Cerebellar nuclear complex (tissue), 1 donor: Measurements from ENCODE around the gene RBM44.
"Not testable (repeated sequence)": the region's sequence is repeated elsewhere in the genome, so short reads cannot be mapped to it uniquely, and the experiment has no call there.

Source experiments
- DNase-seq, 2 experiments: peaks; one replicate each; lab custom pipeline; 2025; lab: John Stamatoyannopoulos, UW

RBM44 gene

DNA sequence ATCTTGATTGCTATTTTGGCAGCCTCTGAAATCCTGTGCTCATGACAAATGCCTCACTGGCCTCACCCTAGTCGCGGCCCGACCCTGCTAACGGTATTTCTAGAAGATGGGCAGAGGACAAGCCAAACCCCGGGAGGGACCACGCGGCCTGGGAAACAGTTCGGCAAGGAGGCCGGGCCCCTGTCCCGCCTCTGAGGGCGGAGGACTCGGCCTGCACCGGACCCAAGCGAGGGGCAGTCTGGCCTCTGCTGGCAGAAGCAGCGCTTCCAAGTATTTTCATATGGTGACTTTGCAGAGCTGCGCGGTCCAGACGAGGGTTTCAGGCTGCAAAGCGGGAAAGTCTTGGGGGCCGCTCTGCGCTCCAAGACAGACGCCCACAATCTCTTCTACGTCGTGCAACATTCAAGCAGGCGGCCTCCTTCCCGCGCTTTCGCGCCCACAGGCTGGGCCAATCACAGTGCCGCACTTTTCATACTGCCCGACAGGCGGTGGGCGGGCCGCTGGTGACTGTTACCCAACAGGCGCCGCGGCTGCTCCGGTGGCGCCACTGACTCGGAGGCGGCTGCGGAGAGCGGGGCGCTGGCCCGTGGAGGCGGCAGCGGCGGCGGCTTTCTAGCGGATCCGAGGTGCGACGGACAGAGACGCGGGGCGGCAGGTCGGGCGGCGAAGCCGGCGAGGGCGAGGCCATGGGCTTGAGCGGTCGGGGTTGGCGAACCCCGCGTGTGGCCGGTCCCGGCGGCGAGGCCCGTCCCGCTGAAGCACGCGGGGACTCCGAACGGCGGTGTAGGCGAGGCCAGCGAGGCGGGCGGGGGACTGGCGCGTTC lies at the start of gene RBM44:
Gene RBM44, plus strand, starts transcription at position 544 of the 824 bp plus-strand sequence. CDS start 14,831 bp downstream, outside the sequence.
- no peak for DNase-seq

DNA sequence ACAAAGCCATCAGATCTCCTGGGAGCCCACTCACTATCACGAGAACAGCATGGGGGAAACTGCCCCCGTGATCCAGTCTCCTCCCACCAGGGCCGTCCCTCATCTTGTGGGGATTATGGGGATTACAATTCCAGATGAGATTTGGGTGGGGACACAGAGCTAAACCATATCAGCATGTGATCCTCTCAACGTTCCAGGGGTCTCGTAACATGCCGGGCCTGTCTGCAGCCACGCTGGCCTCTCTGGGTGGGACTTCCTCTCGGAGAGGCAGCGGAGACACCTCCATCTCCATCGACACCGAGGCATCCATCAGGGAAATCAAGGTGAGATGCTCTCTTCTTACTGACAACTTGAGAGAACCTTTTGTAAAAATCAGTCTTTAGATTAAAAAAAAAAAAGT lies 49.6 kb upstream of the RBM44 start:
- no peak for DNase-seq

DNA sequence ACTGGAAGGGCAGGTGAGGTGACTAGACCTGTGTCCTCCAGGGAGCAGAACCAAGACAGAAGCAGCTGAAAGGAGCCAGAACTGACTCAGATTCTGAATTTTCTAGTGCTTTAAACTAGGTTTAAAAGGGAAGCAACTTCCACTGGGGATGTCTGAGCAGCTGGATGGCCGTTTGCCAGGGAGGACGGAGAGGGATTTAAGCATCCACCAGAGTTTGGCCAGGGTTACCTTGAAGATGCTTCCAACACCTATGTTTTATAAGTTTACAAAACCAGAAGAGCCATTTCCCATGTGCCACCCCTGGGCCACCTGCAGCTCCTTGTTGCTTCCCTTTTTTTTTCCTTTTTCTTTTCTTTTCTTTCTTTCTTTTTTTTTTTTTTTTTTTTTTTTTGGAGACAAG lies 48.6 kb upstream of the RBM44 start:
- no peak for DNase-seq

GRCh38 chr2:237750441-237750840 lies 48.1 kb upstream of the RBM44 start:
- DNase-seq: not testable (repeated sequence)

GRCh38 chr2:237752761-237753165 lies 45.8 kb upstream of the RBM44 start:
- DNase-seq: no peak

- DNase-seq: no peak
These were observed 44.4 kb upstream of the RBM44 start for GRCh38 chr2:237754182-237754581.

DNA sequence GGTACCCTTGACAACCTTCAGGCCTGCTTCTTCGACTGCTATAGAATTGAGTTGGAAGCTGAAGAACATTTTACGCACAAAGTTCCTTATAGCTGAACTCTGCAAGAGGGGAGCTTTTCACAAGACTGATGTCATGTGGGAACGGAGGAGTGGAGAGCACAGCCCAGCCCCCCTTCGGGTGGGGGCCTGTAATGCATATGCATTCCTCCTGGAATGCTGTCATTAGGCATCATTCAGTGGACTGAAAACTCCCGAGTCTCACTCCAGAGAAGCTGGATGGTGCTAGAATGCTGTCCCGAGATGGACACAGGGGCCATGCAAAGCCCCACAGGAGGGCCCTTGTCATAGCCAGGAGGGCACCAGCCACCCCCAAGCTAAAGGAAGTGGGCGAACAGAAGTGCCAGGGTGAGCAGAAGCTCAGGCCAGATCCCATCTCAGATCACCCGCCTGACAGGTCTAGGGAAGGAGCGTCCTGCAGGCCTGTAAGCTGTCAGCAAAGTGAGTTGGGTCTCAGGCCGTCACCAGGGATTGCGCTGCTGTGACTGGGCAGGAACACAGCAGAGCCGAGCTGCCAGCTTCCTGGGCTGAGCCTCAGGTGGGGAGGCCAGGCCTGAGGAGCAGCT lies 43.8 kb upstream of the RBM44 start:
- no peak for DNase-seq

GRCh38 chr2:237757616-237758015 lies 41.0 kb upstream of the RBM44 start:
- DNase-seq: no peak

DNA sequence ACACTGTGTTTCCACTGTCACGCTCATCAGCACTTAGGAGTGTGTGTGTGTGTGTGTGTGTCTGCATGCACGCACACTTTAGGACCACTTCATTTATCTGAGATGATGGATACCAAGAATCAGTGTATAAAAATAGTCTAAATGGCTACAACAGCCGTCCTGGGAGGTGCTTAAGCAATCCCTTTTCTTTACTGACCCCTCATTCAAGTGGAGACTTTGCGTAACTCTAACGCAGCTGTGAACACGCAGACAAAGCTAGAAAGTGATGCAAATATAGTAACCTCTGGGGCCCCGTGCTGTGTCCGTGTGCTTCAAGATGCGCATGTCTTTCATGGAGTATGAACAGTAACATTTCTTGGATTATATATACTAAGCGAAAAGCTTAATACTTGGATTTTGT lies 40.4 kb upstream of the RBM44 start:
- no peak for DNase-seq

GRCh38 chr2:237759176-237759575 lies 39.4 kb upstream of the RBM44 start:
- no peak for DNase-seq

DNA sequence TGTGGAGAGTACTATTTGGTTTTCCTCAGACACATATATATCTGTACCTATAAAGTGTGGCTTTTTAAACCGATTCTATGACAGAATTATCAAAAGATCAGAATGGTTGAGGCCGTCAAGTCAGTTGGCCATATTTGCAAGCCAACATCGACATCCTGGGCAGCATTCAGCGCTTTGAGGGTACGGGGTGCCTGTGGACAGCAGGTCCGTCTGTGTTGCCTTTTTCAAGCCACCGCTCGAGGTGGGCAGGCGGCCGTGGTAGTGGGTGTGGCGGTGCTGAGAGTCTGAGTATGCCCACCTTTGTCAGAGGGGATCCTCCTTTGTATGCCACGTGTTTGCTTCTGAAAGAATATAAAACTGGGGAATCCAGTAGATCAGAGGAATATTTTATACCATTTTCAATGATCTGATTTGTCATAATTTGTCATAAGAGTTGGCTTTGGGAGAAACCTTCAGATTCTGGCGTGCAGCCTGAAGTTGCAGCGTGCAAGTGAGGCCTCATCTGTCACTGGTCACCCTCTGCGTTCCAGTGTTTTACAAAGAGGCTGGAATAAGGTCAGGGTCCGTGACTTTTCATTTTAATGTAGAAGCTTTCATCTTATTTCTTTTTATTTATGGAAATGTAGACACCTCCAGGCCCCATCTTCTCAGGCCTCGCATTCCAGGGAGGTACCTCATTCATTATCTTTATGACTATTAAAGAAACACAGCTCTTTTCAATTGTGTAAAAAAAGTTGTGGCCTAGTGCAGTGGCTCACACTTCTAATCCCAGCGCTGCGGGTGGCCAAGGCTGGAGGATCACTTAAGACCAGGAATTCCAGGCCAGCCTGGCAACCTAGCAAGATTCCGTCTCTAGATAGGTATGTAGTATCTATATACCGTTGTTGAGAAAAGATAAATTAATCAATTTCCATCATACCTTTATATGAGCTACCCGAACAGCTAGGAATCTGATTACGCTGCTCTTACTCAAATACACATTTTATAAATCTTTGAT lies 37.8 kb upstream of the RBM44 start:
- no peak for DNase-seq

DNA sequence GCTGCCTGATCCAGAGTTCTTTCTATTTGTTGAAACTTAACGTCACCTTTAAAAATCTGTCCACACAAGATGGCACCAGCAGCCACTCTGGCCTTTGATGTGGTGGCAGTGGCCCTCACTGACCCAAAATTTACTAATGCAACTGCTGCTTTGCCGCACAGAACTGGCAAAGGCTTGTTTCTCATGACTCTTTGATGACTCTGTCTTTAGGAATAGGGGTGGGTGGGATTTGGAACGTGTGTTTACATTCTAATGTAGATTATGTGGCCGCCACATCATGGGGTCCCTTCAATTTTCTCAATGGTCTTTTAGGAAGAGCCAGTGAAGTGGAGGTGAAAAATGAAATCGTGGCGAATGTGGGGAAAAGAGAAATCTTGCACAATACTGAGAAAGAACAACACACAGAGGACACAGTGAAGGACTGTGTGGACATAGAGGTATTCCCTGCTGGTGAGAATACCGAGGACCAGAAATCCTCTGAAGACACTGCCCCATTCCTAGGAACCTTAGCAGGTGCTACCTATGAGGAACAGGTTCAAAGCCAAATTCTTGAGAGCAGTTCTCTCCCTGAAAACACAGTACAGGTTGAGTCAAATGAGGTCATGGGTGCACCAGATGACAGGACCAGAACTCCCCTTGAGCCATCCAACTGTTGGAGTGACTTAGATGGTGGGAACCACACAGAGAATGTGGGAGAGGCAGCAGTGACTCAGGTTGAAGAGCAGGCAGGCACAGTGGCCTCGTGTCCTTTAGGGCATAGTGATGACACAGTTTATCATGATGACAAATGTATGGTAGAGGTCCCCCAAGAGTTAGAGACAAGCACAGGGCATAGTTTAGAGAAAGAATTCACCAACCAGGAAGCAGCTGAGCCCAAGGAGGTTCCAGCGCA lies 36.0 kb upstream of the RBM44 start:
- DNase-seq: not testable (repeated sequence)

- no peak for DNase-seq
These were observed 34.8 kb upstream of the RBM44 start for GRCh38 chr2:237763812-237764211.

- not testable (repeated sequence) for DNase-seq
These were observed 33.5 kb upstream of the RBM44 start for GRCh38 chr2:237765122-237765521.

DNA sequence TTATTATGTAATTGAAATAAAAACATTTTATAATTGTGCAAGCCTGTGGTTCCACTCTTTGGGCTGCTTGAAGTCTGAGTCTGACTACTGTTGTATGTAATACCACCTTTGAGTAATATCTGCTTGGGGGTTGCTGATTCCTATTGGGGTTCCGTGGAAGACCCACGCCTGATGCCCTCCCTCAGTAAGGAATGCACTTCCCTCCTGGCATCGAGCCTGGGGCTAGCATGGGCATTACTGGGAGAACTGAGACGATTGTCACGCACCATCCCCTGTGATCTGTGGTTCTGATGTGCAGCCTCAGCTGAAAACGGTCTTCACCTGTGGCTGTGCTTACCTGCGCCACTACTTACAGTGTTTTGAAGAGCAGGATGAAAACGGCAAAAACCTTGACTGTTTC lies 32.7 kb upstream of the RBM44 start:
- DNase-seq: no peak

DNA sequence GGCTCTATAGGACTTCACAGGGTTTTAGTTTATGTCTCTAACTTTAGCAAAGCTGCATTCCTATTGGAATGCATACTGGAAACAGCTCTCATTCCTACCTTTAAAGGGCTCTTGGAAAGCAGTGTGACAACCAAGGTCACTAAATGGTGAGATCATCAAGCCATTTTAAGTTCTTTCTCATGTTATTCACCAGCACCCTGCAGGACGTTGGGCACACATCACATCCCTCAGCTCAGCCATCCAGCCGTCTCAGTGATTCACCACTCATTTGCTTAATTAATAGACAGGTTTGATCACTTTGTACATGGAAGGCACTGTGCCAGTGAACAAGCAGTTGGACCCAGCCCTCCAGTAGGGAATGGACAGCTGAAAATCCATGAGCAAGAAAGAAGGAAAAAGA lies 32.2 kb upstream of the RBM44 start:
- no peak for DNase-seq

DNA sequence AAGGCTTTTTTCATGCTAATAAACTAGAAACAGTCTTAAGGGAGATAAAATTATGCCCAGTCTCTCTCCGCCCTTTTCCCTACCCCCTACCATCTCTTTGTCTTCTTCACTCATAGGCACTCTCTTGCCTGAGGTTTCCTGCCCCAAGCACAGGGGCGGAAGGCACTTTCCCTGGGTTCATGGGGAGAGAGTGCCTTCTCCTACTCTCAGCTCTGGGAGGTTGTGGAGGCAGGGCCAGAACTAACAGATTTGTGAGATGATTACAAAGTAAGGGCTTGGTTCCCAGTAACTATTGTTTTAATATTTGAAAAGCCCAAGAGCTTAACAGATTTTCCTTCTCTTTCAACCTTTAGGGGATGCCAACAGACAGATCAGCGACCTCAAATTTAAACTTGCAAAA lies 26.1 kb upstream of the RBM44 start:
- no peak for DNase-seq

DNA sequence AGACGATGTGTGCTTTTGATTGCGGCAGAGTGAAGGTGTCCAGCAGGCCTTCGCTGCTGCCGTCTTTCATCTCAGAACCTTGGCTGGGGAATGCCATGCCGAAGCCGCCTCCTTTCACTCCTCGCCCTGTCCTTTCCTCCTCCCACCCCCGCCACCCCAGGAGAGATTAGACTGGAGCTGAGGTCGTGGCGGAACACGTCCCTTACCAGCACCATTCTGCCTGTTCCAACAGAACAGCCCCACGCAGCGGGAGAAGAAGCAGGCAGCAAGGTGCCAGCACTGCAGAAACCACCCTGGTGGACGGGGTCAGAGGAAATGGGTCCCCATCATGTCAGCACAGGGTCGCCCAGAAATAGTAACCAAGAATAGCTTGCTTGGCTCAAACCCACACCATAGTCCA lies 24.8 kb upstream of the RBM44 start:
- no peak for DNase-seq

- DNase-seq: no peak
These were observed 23.6 kb upstream of the RBM44 start for GRCh38 chr2:237774811-237775553.

DNA sequence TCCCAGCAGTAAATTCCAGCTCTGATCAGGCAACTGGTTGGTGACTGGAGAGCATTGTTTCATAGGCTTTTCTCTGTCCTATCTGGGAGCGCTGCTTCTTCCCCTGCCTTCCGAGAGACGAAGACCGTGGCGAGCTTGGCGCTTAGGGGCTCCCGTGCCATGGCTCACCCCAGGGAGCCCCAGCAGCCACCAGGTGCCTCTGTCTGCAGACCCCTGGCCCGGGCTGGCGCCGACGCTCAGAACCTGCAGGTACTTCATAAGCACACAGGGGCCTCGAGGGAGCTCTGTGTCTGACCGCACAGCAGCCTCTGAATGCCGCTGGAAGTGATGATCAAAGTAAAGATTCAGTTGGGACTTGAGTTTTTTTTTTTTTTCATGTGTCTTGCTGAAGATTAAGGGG lies 19.1 kb upstream of the RBM44 start:
- no peak for DNase-seq

GRCh38 chr2:237782181-237782580 lies 16.4 kb upstream of the RBM44 start:
- DNase-seq: no peak
